NCI-H524 (cell line): Measurements from ENCODE around the gene TREML4.

ENCODE experiments used
- DNase-seq, 2 experiments: peaks; one replicate each; lab custom pipeline; 2025; lab: John Stamatoyannopoulos, UW

Gene TREML4

GRCh38 chr6:41252401-41253169 lies 24.4 kb downstream of the TREML4 start:
- DNase-seq = no peak

GRCh38 chr6:41255110-41255509 lies 27.0 kb downstream of the TREML4 start:
- DNase-seq = no peak

- DNase-seq = no peak
Measured at GRCh38 chr6:41255638-41256246, 27.6 kb downstream of the TREML4 start.

GRCh38 chr6:41256383-41256782 lies 28.2 kb downstream of the TREML4 start:
- DNase-seq = no peak

GRCh38 chr6:41257369-41258195 lies 29.4 kb downstream of the TREML4 start:
- DNase-seq = peak; percentile 34 to 59

- DNase-seq = no peak
Measured at GRCh38 chr6:41258196-41258493, 30.0 kb downstream of the TREML4 start.

GRCh38 chr6:41262401-41262800 lies 34.3 kb downstream of the TREML4 start:
- DNase-seq = no peak

GRCh38 chr6:41263267-41263666 lies 35.1 kb downstream of the TREML4 start:
- DNase-seq = no peak

- no peak for DNase-seq
Measured at GRCh38 chr6:41266541-41266940, 38.4 kb downstream of the TREML4 start.

- DNase-seq = no peak
Measured at GRCh38 chr6:41268478-41268877, 40.3 kb downstream of the TREML4 start.

- no peak for DNase-seq
Measured at GRCh38 chr6:41269166-41269565, 41.0 kb downstream of the TREML4 start.

GRCh38 chr6:41269716-41270115 lies 41.6 kb downstream of the TREML4 start:
- DNase-seq = no peak

GRCh38 chr6:41271901-41272395 lies 43.8 kb downstream of the TREML4 start:
- no peak for DNase-seq

GRCh38 chr6:41272591-41273240 lies 44.6 kb downstream of the TREML4 start:
- no peak for DNase-seq

- peak in 1 of 2 experiments; percentile 66 for DNase-seq
Measured at GRCh38 chr6:41273714-41274113, 45.6 kb downstream of the TREML4 start.

- no peak for DNase-seq
Measured at GRCh38 chr6:41274256-41274655, 46.1 kb downstream of the TREML4 start.

- DNase-seq = no peak
Measured at GRCh38 chr6:41275489-41275888, 47.3 kb downstream of the TREML4 start.

GRCh38 chr6:41277605-41278004 lies 49.5 kb downstream of the TREML4 start:
- no peak for DNase-seq

GRCh38 chr6:41278699-41279405 lies 50.7 kb downstream of the TREML4 start:
- DNase-seq = peak; percentile 68 to 82

GRCh38 chr6:41280381-41281057 lies 52.4 kb downstream of the TREML4 start:
- no peak for DNase-seq

- DNase-seq = no peak
Measured at GRCh38 chr6:41283600-41283999, 55.5 kb downstream of the TREML4 start.
